Lower leg skin (tissue), 3 donors: ENCODE measurements around the gene TRIM16.
"Not testable (repeated sequence)": the region's sequence is repeated elsewhere in the genome, so short reads cannot be mapped to it uniquely, and the experiment has no call there.

Experiments used
- POLR2A ChIP-seq, 2 donors: fragments of 450-650 bp; IDR thresholded peaks; one replicate each; pipeline ENCODE4 v1.6.1; 2016 to 2017; ENCODE audit warnings: antibody characterized with exemption in 2 of 2, mild to moderate bottlenecking in 1 of 2, moderate library complexity in 1 of 2
- TF ChIP-seq, protein P1 (sequence below), 3 donors: fragments of 450-650 bp; IDR thresholded peaks; one replicate each; pipeline ENCODE4 v1.5.1; 2016; ENCODE audit warnings: antibody characterized with exemption in 3 of 3, mild to moderate bottlenecking in 3 of 3, moderate library complexity in 2 of 3

DNA sequence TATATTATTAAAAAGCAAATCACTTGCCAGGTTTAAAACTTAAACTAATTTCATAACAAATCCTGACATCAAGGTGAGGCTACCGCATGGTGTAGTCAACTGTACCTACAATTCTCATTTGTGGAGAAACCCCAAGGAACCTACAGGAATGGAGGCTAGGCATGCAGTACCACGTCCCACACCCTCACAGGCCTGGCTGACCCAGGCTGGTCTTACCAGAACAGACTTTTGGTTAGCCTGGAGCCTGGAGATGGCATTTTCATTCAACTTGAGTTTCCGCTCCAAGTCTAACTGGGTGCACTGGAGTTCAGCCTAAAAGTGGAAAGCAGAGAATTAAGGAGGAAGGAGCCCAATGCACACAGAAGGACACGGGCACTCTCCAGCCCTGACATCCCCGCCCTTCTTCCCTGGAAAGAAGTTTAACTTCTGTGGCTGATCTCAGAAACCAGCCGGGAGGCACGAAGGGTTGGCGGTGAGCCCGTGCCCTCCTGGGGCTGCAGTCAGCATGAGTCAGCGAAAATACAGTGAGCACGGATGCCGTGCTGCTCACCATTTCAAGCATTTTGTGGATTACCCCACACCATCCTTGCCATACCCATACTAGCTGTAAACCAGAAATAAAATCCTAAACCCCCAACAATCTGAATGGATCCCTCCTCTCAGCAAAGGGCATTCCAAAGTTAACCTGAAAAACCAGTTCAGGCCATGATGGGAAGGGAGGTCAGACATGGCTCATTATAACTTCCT, 41.4 kb downstream of the TRIM16 start:
- TF ChIP-seq, protein P1, sequence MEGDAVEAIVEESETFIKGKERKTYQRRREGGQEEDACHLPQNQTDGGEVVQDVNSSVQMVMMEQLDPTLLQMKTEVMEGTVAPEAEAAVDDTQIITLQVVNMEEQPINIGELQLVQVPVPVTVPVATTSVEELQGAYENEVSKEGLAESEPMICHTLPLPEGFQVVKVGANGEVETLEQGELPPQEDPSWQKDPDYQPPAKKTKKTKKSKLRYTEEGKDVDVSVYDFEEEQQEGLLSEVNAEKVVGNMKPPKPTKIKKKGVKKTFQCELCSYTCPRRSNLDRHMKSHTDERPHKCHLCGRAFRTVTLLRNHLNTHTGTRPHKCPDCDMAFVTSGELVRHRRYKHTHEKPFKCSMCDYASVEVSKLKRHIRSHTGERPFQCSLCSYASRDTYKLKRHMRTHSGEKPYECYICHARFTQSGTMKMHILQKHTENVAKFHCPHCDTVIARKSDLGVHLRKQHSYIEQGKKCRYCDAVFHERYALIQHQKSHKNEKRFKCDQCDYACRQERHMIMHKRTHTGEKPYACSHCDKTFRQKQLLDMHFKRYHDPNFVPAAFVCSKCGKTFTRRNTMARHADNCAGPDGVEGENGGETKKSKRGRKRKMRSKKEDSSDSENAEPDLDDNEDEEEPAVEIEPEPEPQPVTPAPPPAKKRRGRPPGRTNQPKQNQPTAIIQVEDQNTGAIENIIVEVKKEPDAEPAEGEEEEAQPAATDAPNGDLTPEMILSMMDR (IDR thresholded peaks at IDR 0.05) = not testable (repeated sequence)
- TF ChIP-seq POLR2A (IDR thresholded peaks at IDR 0.05) = not testable (repeated sequence)
